ENCODE data around the gene CFTR.

Gene CFTR

GRCh38 chr7:117489911-117490310 lies 10.1 kb downstream of the CFTR start:
- H3K79me2 ChIP-seq (ENCODE audit: low read length): no peaks in the 10 kb centered on the region
- H3K9me3 ChIP-seq (replicated peaks; ENCODE audit: insufficient read depth, low read length): no peaks in the 10 kb centered on the region
- H3K4me1 ChIP-seq (ENCODE audit: low read length): no peaks in the 10 kb centered on the region
- H2AFZ ChIP-seq (ENCODE audit: low read length): no peak overlapping the region
- no peak overlapping the region for H3K9ac ChIP-seq (ENCODE audit: low read length)
- H3K4me3 ChIP-seq (ENCODE audit: low read length): no peak overlapping the region
- no peaks in the 10 kb centered on the region for H3K9me2 ChIP-seq (replicated peaks; ENCODE audit: insufficient read depth, low read length)
- H3F3A ChIP-seq (ENCODE audit: insufficient read depth, low read length): no peaks in the 10 kb centered on the region
- H3K27ac ChIP-seq (ENCODE audit: low read length): no peak overlapping the region
- no peak for TF ChIP-seq CTCF (IDR thresholded peaks at IDR 0.05; ENCODE audit: low read length)
- H3K27me3 ChIP-seq (replicated peaks; ENCODE audit: insufficient read depth, low read length): no peaks in the 10 kb centered on the region
- H4K20me1 ChIP-seq (ENCODE audit: insufficient read depth, low read length): no peaks in the 10 kb centered on the region
- H3K36me3 ChIP-seq (replicated peaks; ENCODE audit: insufficient read depth, low read length): no peaks in the 10 kb centered on the region
- DNase-seq: no peak
- no peak overlapping the region for H3K4me2 ChIP-seq (ENCODE audit: low read depth, low read length)

GRCh38 chr7:117492649-117493048 lies 12.8 kb downstream of the CFTR start:
- H4K20me1 ChIP-seq (ENCODE audit: insufficient read depth, low read length): no peaks in the 10 kb centered on the region
- no peaks in the 10 kb centered on the region for H3F3A ChIP-seq (ENCODE audit: insufficient read depth, low read length)
- no peaks in the 10 kb centered on the region for H3K27me3 ChIP-seq (replicated peaks; ENCODE audit: insufficient read depth, low read length)
- no peaks in the 10 kb centered on the region for H3K9me3 ChIP-seq (replicated peaks; ENCODE audit: insufficient read depth, low read length)
- no peak for TF ChIP-seq EZH2phosphoT487 (IDR thresholded peaks at IDR 0.05; ENCODE audit: low read length)
- no peak for TF ChIP-seq EZH2 (optimal IDR thresholded peaks at IDR 0.05; ENCODE audit: low read depth, low read length)
- no peak for TF ChIP-seq CTCF (IDR thresholded peaks at IDR 0.05; ENCODE audit: low read length)
- H3K4me3 ChIP-seq (ENCODE audit: low read length): no peak overlapping the region
- DNase-seq: no peak
- no peak overlapping the region for H3K27ac ChIP-seq (ENCODE audit: low read length)
- no peaks in the 10 kb centered on the region for H3K4me1 ChIP-seq (ENCODE audit: low read length)
- H3K79me2 ChIP-seq (ENCODE audit: low read length): no peaks in the 10 kb centered on the region
- H2AFZ ChIP-seq (ENCODE audit: low read length): no peak overlapping the region
- no peaks in the 10 kb centered on the region for H3K36me3 ChIP-seq (replicated peaks; ENCODE audit: insufficient read depth, low read length)
- H3K4me2 ChIP-seq (ENCODE audit: low read depth, low read length): no peak overlapping the region
- H3K9ac ChIP-seq (ENCODE audit: low read length): no peak overlapping the region
- no peaks in the 10 kb centered on the region for H3K9me2 ChIP-seq (replicated peaks; ENCODE audit: insufficient read depth, low read length)

- Histone ChIP-seq H3K4me3 (ENCODE audit: low read length) (no peak overlapping the region), H3K36me3 (replicated peaks; ENCODE audit: insufficient read depth, low read length) (no peaks in the 10 kb centered on the region), H3K9me3 (replicated peaks; ENCODE audit: insufficient read depth, low read length) (no peaks in the 10 kb centered on the region), H3K27ac (ENCODE audit: low read length) (no peak overlapping the region), H3K9ac (ENCODE audit: low read length) (no peak overlapping the region), H3K9me2 (replicated peaks; ENCODE audit: insufficient read depth, low read length) (no peaks in the 10 kb centered on the region), H2AFZ (ENCODE audit: low read length) (no peak overlapping the region), H3K4me1 (ENCODE audit: low read length) (no peaks in the 10 kb centered on the region), H3K79me2 (ENCODE audit: low read length) (no peaks in the 10 kb centered on the region), H3K4me2 (ENCODE audit: low read depth, low read length) (no peak overlapping the region), H3F3A (ENCODE audit: insufficient read depth, low read length) (no peaks in the 10 kb centered on the region), H3K27me3 (replicated peaks; ENCODE audit: insufficient read depth, low read length) (no peaks in the 10 kb centered on the region), H4K20me1 (ENCODE audit: insufficient read depth, low read length) (no peaks in the 10 kb centered on the region)
- DNase-seq: no peak
- TF ChIP-seq EZH2 (optimal IDR thresholded peaks at IDR 0.05; ENCODE audit: low read depth, low read length) (no peak), CTCF (IDR thresholded peaks at IDR 0.05; ENCODE audit: low read length) (no peak), EZH2phosphoT487 (IDR thresholded peaks at IDR 0.05; ENCODE audit: low read length) (no peak)
Measured at GRCh38 chr7:117493460-117493859, 13.6 kb downstream of the CFTR start.

- Histone ChIP-seq H3K27me3 (replicated peaks; ENCODE audit: insufficient read depth, low read length) (no peaks in the 10 kb centered on the region), H3K27ac (ENCODE audit: low read length) (no peak overlapping the region), H3K9ac (ENCODE audit: low read length) (no peak overlapping the region), H3K4me2 (ENCODE audit: low read depth, low read length) (no peak overlapping the region), H3K36me3 (replicated peaks; ENCODE audit: insufficient read depth, low read length) (no peaks in the 10 kb centered on the region), H3F3A (ENCODE audit: insufficient read depth, low read length) (no peaks in the 10 kb centered on the region), H3K9me2 (replicated peaks; ENCODE audit: insufficient read depth, low read length) (no peaks in the 10 kb centered on the region), H3K4me3 (ENCODE audit: low read length) (no peak overlapping the region), H3K79me2 (ENCODE audit: low read length) (no peaks in the 10 kb centered on the region), H3K9me3 (replicated peaks; ENCODE audit: insufficient read depth, low read length) (no peaks in the 10 kb centered on the region), H3K4me1 (ENCODE audit: low read length) (no peaks in the 10 kb centered on the region), H2AFZ (ENCODE audit: low read length) (no peak overlapping the region), H4K20me1 (ENCODE audit: insufficient read depth, low read length) (no peaks in the 10 kb centered on the region)
- no peak for TF ChIP-seq EZH2phosphoT487 (IDR thresholded peaks at IDR 0.05; ENCODE audit: low read length)
- no peak for TF ChIP-seq CTCF (IDR thresholded peaks at IDR 0.05; ENCODE audit: low read length)
- TF ChIP-seq EZH2 (optimal IDR thresholded peaks at IDR 0.05; ENCODE audit: low read depth, low read length): no peak
- no peak for DNase-seq
Measured at GRCh38 chr7:117495308-117495707, 15.5 kb downstream of the CFTR start.
